ENCODE data around the gene SFRP5. TPM values are rescaled to one million over a fixed set of nuclear protein-coding genes. Genes with fewer than 3 reads are reported as not detected.

SFRP5 gene
- total RNA-seq, 1 experiment from 2014 or later: not detected

- no peak for TF ChIP-seq SRF (IDR thresholded peaks at IDR 0.05; ENCODE audit: low read depth)
- no peak for ATAC-seq
These were observed 18.8 kb downstream of the SFRP5 start for GRCh38 chr10:97752956-97753355.

GRCh38 chr10:97748116-97748515, 23.7 kb downstream of the SFRP5 start:
- no peak overlapping the region for H3K9ac ChIP-seq (ENCODE audit: low read length)
- no peak overlapping the region for H3K27ac ChIP-seq (ENCODE audit: low read depth, low read length)
- RAD21 ChIA-PET (ENCODE audit: low non-redundant PET in 1 of 2, low total read pairs in 2 of 2, uncharacterized antibody in 2 of 2, unreplicated experiment in 2 of 2): no interaction called here
- no peaks in the 10 kb centered on the region for H3K27me3 ChIP-seq (ENCODE audit: insufficient read depth, low read length)
- BruUV-seq (replicated peaks): no TSS peak
- no peak overlapping the region for H3K4me2 ChIP-seq (ENCODE audit: low read length)
- H3K9me2 ChIP-seq (ENCODE audit: insufficient read depth): no peaks in the 10 kb centered on the region
- intact Hi-C loops (cut with micrococcal nuclease): no loop called here
- CTCF ChIA-PET: no interaction called here
- no peak overlapping the region for H2AFZ ChIP-seq (ENCODE audit: low read depth, low read length, poor library complexity, severe bottlenecking)
- DNase-seq (ENCODE audit: low read depth, low spot score) (no peak), ATAC-seq (no peak)
- TF ChIP-seq FOSL1 (IDR thresholded peaks at IDR 0.05; ENCODE audit: low read depth) (no peak), EZH2phosphoT487 (IDR thresholded peaks at IDR 0.05; ENCODE audit: borderline replicate concordance) (no peak), TCF7L2 (IDR thresholded peaks at IDR 0.05; ENCODE audit: borderline replicate concordance, extremely low read depth, insufficient read depth, insufficient read length) (no peak), POLR2A (IDR thresholded peaks at IDR 0.05; ENCODE audit: borderline replicate concordance, extremely low read depth, insufficient read depth, insufficient read length) (no peak), ZFX (IDR thresholded peaks at IDR 0.05) (no peak), CEBPB (IDR thresholded peaks at IDR 0.05; ENCODE audit: low read depth) (no peak), CBX3 (IDR thresholded peaks at IDR 0.05; ENCODE audit: low read depth) (no peak), POLR2AphosphoS5 (IDR thresholded peaks at IDR 0.05; ENCODE audit: low read depth, low read length) (no peak), ELF1 (IDR thresholded peaks at IDR 0.05; ENCODE audit: borderline replicate concordance, low read depth) (no peak), MAX (IDR thresholded peaks at IDR 0.05) (no peak), REST (IDR thresholded peaks at IDR 0.05; ENCODE audit: low read depth) (no peak), ATF3 (IDR thresholded peaks at IDR 0.05) (no peak), EZH2 (IDR thresholded peaks at IDR 0.05) (no peak)
- no peaks in the 10 kb centered on the region for H3K9me3 ChIP-seq (ENCODE audit: control insufficient read depth in 1 of 2, insufficient read depth in 1 of 2, low read depth in 1 of 2, low read length in 2 of 2)
- H4K20me1 ChIP-seq (ENCODE audit: insufficient read depth): no peaks in the 10 kb centered on the region
- H3K4me1 ChIP-seq (ENCODE audit: control insufficient read depth in 1 of 2, insufficient read depth in 2 of 2, low read length in 2 of 2): no peaks in the 10 kb centered on the region
- no peak overlapping the region for H3K4me3 ChIP-seq (replicated peaks in 1 of 2; ENCODE audit: low read depth in 1 of 2, low read length in 2 of 2)
- H3K79me2 ChIP-seq (ENCODE audit: insufficient read depth, low read length): peaks cover 22% of the 10 kb centered on the region
- peaks cover 55 to 73% of the 10 kb centered on the region in 2 experiments for H3K36me3 ChIP-seq (ENCODE audit: control insufficient read depth in 1 of 2, insufficient read depth in 2 of 2, low read length in 2 of 2)
- POLR2A ChIA-PET: interaction anchor here (1.1 kb wide), 1 partner anchor 11 kb away, joined by 3 read pairs; the partner anchor contains the start of gene ZFYVE27

More at GRCh38 chr10:97752956-97753355, 18.8 kb downstream of the SFRP5 start:
- H3K9me3 ChIP-seq (ENCODE audit: control insufficient read depth in 1 of 2, insufficient read depth in 1 of 2, low read depth in 1 of 2, low read length in 2 of 2): no peaks in the 10 kb centered on the region
- H3K9me2 ChIP-seq (ENCODE audit: insufficient read depth): no peaks in the 10 kb centered on the region
- H4K20me1 ChIP-seq (ENCODE audit: insufficient read depth): no peaks in the 10 kb centered on the region
- ChIA-PET POLR2A (no interaction called here), RAD21 (ENCODE audit: low non-redundant PET in 1 of 2, low total read pairs in 2 of 2, uncharacterized antibody in 2 of 2, unreplicated experiment in 2 of 2) (no interaction called here), CTCF (no interaction called here)
- no TSS peak for BruUV-seq (replicated peaks)
- intact Hi-C loops (cut with micrococcal nuclease): no loop called here
- H3K27ac ChIP-seq (ENCODE audit: low read depth, low read length): no peak overlapping the region
- no peak overlapping the region for H3K4me2 ChIP-seq (ENCODE audit: low read length)
- no peak for DNase-seq (ENCODE audit: low read depth, low spot score)
- H3K4me3 ChIP-seq (replicated peaks in 1 of 2; ENCODE audit: low read depth in 1 of 2, low read length in 2 of 2): no peak overlapping the region
- H3K79me2 ChIP-seq (ENCODE audit: insufficient read depth, low read length): no peaks in the 10 kb centered on the region
- no peaks in the 10 kb centered on the region for H3K4me1 ChIP-seq (ENCODE audit: control insufficient read depth in 1 of 2, insufficient read depth in 2 of 2, low read length in 2 of 2)
- peaks cover 50 to 61% of the 10 kb centered on the region in 2 experiments for H3K36me3 ChIP-seq (ENCODE audit: control insufficient read depth in 1 of 2, insufficient read depth in 2 of 2, low read length in 2 of 2)
- H3K9ac ChIP-seq (ENCODE audit: low read length): no peak overlapping the region
- H3K27me3 ChIP-seq (ENCODE audit: insufficient read depth, low read length): no peaks in the 10 kb centered on the region
- H2AFZ ChIP-seq (ENCODE audit: low read depth, low read length, poor library complexity, severe bottlenecking): no peak overlapping the region

All from HCT116 (cell line).